Fibroblast of skin of right quadriceps (primary cell): Measurements from ENCODE around the gene ERP27.

ENCODE experiments used
- DNase-seq: peaks from one replicate; pipeline ENCODE4 v3.0.0-alpha.2; 2013

ERP27 gene

DNA sequence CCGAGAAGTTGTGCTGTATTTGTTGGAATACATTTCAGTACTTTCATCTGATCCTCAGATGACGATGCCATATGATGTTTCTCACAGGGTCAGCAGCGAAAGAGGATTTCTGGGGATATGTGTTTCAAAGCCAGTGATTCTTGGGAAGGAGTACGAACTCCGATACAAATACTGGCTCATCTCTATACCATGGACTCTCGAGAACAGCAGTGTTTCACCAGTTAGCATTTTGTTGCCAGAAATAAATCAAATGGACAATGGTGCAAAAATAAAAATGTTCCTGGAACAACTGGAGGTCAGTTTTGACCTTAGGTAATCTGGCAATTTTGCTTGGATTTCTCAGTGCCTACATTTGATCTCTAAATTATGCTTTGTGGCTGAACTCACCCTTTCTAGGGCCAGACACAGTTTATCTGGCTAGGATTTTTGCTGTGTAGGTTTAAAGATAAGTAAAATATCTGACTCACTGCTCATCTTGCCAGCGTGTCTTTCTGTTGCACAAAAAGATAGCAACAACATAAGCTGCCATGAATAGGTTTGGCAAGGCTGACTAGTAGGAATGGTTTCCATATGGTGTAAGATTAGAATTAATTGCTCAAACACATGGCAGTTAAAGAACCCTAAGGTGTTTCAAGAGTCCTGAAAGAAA, 41.7 kb downstream of the ERP27 start:
- DNase-seq = peak; percentile 63

DNA sequence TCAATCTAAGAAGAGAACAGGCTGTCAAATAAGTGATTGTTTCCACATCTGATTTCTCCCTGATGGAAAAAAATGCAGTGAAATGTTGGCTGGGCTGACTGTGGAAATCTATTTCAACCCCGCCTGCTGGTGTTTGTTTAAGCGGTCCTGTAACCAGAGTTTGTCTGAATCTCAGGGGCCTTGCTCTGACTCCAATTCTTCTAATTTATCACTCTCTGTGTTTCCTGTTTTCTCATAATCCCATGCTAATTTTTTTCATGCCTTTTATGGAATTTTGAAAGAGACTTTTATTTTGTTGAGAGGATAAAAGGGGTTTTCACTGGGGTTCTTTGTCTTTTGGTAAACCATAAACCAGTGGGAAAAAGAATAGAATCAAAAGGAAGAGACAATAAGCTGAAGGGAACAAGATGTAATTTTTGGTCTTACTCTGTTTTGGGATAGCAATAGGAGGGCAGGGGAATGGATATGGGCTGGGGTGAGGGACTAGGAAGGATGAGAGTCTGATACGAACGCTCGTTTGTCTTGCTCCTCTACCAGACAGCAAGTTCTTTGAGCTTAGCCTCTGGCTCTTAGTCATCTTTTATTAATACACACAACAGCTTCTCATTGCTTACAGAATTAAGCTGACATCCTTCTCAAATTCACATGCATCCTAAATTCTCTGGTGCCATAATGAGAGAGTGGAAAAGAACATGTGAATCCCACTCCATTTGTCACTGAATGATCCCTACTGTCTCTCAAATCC, 44.7 kb downstream of the ERP27 start:
- no peak for DNase-seq

GRCh38 chr12:14892726-14893505, 45.4 kb downstream of the ERP27 start:
- DNase-seq = no peak

- no peak for DNase-seq
Observed at GRCh38 chr12:14890701-14891100, 47.6 kb downstream of the ERP27 start.

DNA sequence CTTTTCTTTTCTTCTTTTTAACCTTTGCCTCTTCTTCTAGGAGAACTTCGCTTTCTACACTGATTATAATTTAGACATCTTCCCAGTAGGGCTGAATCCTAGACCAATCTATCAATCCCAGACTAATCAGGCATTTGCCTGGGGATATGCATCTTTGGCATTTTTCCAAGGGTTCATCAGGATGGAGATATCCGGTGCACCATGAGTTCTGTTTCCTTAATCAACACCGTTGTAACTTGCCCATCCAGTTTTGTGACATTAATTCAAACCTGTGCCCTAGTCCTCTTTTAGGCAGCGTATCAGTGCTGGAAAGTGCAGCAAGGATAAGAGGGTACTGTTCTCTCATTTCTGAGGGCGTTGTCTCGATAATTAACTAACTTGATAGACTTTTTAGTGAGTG, 52.1 kb downstream of the ERP27 start:
- no peak for DNase-seq

GRCh38 chr12:14885718-14886221, 52.6 kb downstream of the ERP27 start, which contains the start of gene MGP:
MGP (minus strand) TSS chr12:14885854; CDS start chr12:14885791, 63 bp downstream.
- peak; percentile 50 for DNase-seq

GRCh38 chr12:14884458-14884878, 53.9 kb downstream of the ERP27 start:
- DNase-seq = peak; percentile 70

GRCh38 chr12:14883686-14884085, 54.7 kb downstream of the ERP27 start:
- DNase-seq = peak; percentile 8

GRCh38 chr12:14880890-14881453, 57.4 kb downstream of the ERP27 start:
- no peak for DNase-seq

DNA sequence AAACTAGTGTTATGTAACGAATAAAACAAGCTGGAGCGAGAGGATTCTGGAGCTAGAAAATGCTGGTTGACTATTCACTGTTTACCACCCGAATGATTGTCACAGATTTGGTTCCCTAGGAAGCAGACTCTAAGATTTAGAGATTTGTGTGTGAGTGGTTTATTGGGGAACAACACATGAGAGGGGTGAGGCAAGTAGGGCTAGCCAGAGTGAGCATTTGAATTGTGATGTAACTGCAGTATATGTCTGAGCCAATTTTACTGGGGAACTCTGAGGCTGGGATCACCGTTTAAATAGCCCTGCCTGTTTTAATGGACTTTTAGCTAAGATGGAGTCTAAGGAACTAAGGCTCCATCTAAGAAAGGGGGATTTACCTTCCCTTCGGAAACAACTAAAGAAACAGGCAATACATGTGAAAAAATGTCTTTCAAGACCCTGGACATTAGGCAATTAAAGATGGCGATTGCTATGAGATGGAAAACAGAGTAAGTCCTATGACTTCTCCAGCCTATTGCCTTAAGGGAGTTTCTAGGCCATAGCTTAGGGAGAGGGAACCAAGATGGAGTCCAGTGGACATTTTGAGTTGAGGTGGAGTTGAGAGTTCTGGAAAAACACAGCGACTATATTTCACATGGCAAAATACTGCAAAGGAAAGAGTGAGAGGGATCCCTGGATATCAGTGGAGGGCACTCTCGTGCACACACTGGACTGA, 59.0 kb downstream of the ERP27 start:
- DNase-seq = no peak

GRCh38 chr12:14878488-14878887, 59.8 kb downstream of the ERP27 start:
- no peak for DNase-seq

- no peak for DNase-seq
Observed at GRCh38 chr12:14876833-14877232, 61.5 kb downstream of the ERP27 start.

- peak; percentile 21 for DNase-seq
Observed at GRCh38 chr12:14874882-14875281, 63.5 kb downstream of the ERP27 start.

- no peak for DNase-seq
Observed at GRCh38 chr12:14873440-14874185, 64.7 kb downstream of the ERP27 start.

DNA sequence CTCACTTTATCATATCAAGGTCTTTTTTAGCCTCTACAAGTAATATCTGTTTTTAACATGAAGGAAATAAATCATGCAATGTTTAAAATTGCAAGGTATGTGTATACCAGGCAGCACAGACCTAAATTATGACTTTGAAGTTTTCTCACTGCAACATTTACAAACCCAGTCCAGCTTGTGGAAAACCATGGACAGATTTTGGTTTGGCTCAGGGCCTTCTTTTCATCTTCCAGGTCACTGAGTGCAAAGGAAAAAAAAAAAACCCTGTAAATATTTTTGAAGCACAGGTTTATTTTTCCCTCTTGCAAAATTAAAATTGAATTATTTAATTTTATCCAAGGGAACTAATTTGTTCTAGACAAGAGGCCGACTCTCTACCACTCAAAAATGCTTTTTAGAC, 66.5 kb downstream of the ERP27 start:
- no peak for DNase-seq

DNA sequence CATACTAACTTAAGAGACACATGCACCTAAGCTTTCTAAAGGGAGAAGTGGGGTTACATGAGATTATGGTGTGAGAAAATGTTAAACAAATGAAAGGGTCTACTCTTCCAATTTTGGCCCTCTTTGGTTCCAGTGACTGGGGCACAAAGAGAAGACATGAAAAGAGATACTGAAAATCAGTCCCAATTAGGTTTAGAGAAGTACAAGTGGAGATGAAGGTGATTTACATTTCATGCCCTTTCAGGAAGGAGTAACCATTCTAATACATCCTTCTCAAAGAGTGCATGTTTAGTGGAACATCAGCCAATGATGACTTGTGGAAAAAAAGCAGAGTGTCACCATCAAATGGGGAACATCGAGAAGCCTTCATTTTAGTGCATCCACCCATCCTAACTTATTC, 67.1 kb downstream of the ERP27 start:
- no peak for DNase-seq

DNA sequence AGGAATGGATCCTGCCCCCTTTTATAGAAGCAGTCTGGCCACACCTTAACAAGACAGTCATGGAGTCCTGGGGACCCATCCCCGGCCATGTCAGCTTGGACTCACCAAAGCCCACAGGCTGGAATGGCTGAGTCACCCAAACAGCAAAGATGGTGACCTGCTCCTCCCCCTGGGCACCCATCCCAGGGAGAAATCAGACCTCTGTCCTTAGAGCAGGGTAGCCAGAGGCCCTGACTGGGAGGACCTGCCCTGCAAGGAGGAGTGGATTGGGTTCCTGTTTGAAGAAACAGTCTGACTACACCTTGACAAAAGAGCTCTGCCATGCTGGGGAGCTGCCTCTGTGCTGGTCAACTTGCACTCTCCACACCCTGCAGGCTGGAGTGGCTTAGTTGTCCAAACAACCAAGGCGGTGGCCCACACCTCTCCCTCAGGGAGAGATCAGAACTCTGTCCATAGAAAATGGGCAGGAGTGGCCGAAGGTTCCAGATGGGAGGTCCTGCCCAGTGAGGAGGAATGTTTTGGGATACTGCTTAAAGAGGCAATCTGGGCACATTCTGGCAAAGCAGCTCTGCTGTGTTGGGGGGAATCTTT, 69.3 kb downstream of the ERP27 start:
- DNase-seq = no peak
